Testis (tissue), 3 donors: ENCODE measurements around the gene SLC15A1. TPM values are rescaled to one million over a fixed set of nuclear protein-coding genes. Genes with fewer than 3 reads are reported as not detected.
"Not testable (repeated sequence)": the region's sequence is repeated elsewhere in the genome, so short reads cannot be mapped to it uniquely, and the experiment has no call there.

Experiments used
- DNase-seq: peaks from one replicate; pipeline ENCODE4 v3.0.0-alpha.2; 2019
- H3K27ac ChIP-seq, 2 donors: fragments of 200-600 bp; sonication (generic); one replicate each; pipeline ENCODE4 v1.5.1; 2019
- H3K27me3 ChIP-seq: fragments of 200-600 bp; sonication (generic); one replicate; pipeline ENCODE4 v1.5.1; 2019
- H3K36me3 ChIP-seq: fragments of 200-600 bp; sonication (generic); one replicate; pipeline ENCODE4 v1.5.1; 2017; ENCODE audit warnings: low read depth; ENCODE audit errors: missing control alignments
- H3K4me1 ChIP-seq: fragments of 200-600 bp; sonication (generic); one replicate; pipeline ENCODE4 v1.5.1; 2019
- H3K4me3 ChIP-seq, 2 donors: fragments of 200-600 bp; sonication (generic); one replicate each; pipeline ENCODE4 v1.5.1; 2017 to 2019
- H3K9me3 ChIP-seq: fragments of 200-600 bp; sonication (generic); one replicate; pipeline ENCODE4 v1.5.1; 2017
- POLR2A ChIP-seq: fragments of 450-650 bp; IDR thresholded peaks from one replicate; pipeline ENCODE4 v1.6.1; 2017; ENCODE audit warnings: antibody characterized with exemption, mild to moderate bottlenecking, moderate library complexity
- WGBS, 2 donors: methylation state at CpG; one replicate each; pipeline ENCODE4 v1.1.5; 2018; 5-methylcytosine and 5-hydroxymethylcytosine counted together
- intact Hi-C: fragments of 100-400 bp; cut with DNase I; formaldehyde crosslinking; loops from one replicate; pipeline ENCODE4 v1.15.1; 2023; ENCODE audit warnings: low total_unique reads
- polyA plus RNA-seq: library from polyadenylated mRNA; stranded (reverse); fragments of 350-450 nt; fragmentation: Illumina TruSeq; extraction: RNeasy Lipid Tissue Mini Kit (QIAGEN cat#74804); gene quantifications from one replicate; pipeline ENCODE4 v1.2.3, GENCODE V29; 2014; ENCODE audit warnings: low read depth, low replicate concordance; ENCODE audit not compliant: insufficient read depth
- total RNA-seq, 2 donors: library from RNA; depleted of rRNA; stranded (reverse); fragments of >200 nt; gene quantifications; one replicate each; pipeline ENCODE4 v1.2.3, GENCODE V29; 2016
- TF ChIP-seq, protein P1 (sequence below), 3 experiments: fragments of 450-650 bp in 2 of 3; fragments of 200-600 bp in 1 of 3; sonication (generic) in 1 of 3; IDR thresholded peaks; one replicate each; pipeline ENCODE4 v1.5.1; 2016 to 2019; ENCODE audit warnings: antibody characterized with exemption in 3 of 3, mild to moderate bottlenecking in 2 of 3, moderate library complexity in 1 of 3

Gene SLC15A1
- total and polyA plus RNA-seq, 3 donors from 2014 or later: 0.37 to 0.71 (median 0.47) TPM

DNA sequence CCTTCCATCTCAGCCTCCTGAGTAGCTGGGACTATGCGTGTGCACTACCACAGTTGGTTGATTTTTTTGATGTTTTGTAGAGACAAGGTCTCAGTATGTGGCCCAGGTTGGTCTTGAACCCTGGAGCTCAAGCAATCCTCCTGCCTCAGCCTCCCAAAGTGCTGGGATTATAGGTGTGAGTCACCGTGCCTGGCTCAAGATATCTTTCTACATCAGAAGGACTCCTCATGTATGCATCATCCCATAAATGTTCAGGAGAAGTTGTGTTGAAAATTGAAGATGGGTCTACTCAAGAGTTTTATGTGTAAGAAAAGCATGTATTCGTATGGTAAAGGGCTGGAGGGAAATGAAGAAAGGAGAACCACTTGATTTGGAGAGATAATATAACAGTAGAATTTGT, 103.8 kb downstream of the SLC15A1 start:
- Histone ChIP-seq H3K27me3 (no peaks in the 10 kb centered on the region), H3K9me3 (no peaks in the 10 kb centered on the region), H3K4me3 (no peak overlapping the region), H3K27ac (no peak overlapping the region), H3K4me1 (no peaks in the 10 kb centered on the region), H3K36me3 (no peaks in the 10 kb centered on the region)
- WGBS, 2 donors: 92 to 97% methylated on average over 3 of the region's 3 CpGs
- no peak for TF ChIP-seq POLR2A
- TF ChIP-seq, protein P1, sequence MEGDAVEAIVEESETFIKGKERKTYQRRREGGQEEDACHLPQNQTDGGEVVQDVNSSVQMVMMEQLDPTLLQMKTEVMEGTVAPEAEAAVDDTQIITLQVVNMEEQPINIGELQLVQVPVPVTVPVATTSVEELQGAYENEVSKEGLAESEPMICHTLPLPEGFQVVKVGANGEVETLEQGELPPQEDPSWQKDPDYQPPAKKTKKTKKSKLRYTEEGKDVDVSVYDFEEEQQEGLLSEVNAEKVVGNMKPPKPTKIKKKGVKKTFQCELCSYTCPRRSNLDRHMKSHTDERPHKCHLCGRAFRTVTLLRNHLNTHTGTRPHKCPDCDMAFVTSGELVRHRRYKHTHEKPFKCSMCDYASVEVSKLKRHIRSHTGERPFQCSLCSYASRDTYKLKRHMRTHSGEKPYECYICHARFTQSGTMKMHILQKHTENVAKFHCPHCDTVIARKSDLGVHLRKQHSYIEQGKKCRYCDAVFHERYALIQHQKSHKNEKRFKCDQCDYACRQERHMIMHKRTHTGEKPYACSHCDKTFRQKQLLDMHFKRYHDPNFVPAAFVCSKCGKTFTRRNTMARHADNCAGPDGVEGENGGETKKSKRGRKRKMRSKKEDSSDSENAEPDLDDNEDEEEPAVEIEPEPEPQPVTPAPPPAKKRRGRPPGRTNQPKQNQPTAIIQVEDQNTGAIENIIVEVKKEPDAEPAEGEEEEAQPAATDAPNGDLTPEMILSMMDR (IDR thresholded peaks at IDR 0.05): no peak
- no peak for DNase-seq
- intact Hi-C loops: no loop called here

DNA sequence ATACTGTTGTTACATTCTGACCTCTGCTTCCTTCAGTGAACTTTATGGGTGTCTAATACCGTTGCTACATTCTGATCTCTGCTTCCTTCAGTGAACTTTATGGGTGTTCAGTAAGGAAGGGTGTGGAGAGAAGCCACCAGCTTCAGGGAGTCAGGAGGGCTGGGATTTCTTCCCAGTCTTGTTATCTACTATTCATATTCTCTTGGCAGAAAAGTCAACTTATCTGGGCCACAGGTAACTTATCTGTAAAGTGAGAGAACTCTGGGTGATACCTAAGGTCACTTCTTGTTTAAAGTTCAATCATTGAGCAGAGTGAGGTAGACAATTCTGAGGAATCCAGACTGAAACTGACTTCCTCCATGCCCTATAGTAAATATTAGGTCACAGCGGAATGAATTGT, 104.3 kb downstream of the SLC15A1 start:
- H3K36me3 ChIP-seq: no peaks in the 10 kb centered on the region
- no peaks in the 10 kb centered on the region for H3K9me3 ChIP-seq
- no peaks in the 10 kb centered on the region for H3K27me3 ChIP-seq
- H3K27ac ChIP-seq: no peak overlapping the region
- H3K4me3 ChIP-seq: no peak overlapping the region
- no peak for DNase-seq
- 58 to 63% methylated on average over 2 of the region's 2 CpGs for WGBS, 2 donors
- intact Hi-C loops: no loop called here
- TF ChIP-seq, protein P1 (IDR thresholded peaks at IDR 0.05): no peak
- no peak for TF ChIP-seq POLR2A
- no peaks in the 10 kb centered on the region for H3K4me1 ChIP-seq

DNA sequence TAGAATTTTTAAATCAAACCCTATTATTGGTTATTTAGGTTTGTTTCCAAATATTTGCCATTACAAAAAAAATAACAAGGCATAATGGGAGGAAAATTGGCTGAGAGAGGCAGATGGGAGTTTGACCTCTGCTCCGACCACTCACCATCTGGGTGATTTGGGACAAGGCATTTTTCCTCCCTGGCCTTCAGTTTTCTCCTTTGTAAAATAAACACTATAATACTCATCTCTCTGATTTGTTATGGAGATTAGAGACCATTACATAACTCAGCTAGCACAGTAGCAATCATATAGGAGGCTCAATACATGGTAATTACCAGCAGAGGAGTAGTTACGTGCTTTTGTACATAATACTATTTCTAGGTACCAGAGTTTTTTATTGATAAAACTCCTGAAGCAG, 105.4 kb downstream of the SLC15A1 start:
- Histone ChIP-seq H3K4me1 (no peaks in the 10 kb centered on the region), H3K27ac (no peak overlapping the region), H3K4me3 (no peak overlapping the region), H3K27me3 (no peaks in the 10 kb centered on the region), H3K9me3 (no peaks in the 10 kb centered on the region), H3K36me3 (no peaks in the 10 kb centered on the region)
- no peak for TF ChIP-seq POLR2A
- TF ChIP-seq, protein P1 (IDR thresholded peaks at IDR 0.05): no peak
- no peak for DNase-seq
- intact Hi-C loops: no loop called here
- 95 to 100% methylated on average over 2 of the region's 2 CpGs for WGBS, 2 donors

DNA sequence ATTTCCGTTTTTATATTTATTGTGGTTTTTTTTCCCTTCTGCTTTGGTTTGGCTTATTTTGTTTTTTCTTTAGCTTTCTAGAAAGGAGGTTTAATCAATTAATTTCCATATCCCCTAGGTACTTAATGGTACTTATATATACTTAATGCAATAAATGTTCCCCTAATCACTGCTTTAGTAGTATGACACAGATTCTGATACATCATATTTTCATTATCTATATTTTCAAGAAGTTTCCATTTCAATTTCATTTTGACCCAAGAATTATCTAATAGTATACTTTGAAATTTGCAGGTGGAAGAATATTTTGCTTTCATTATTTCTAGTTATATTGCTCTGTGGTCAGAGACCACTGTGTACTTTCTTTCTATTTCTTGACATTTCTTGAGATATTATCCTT, 109.0 kb downstream of the SLC15A1 start:
- Histone ChIP-seq H3K27ac (no peak overlapping the region), H3K4me1 (no peaks in the 10 kb centered on the region), H3K4me3 (no peak overlapping the region), H3K9me3 (no peaks in the 10 kb centered on the region), H3K27me3 (no peaks in the 10 kb centered on the region), H3K36me3 (no peaks in the 10 kb centered on the region)
- DNase-seq: no peak
- WGBS, 2 donors: 72 to 77% methylated on average over 1 of the region's 1 CpG
- TF ChIP-seq POLR2A: no peak
- TF ChIP-seq, protein P1 (IDR thresholded peaks at IDR 0.05): no peak
- intact Hi-C loops: no loop called here

DNA sequence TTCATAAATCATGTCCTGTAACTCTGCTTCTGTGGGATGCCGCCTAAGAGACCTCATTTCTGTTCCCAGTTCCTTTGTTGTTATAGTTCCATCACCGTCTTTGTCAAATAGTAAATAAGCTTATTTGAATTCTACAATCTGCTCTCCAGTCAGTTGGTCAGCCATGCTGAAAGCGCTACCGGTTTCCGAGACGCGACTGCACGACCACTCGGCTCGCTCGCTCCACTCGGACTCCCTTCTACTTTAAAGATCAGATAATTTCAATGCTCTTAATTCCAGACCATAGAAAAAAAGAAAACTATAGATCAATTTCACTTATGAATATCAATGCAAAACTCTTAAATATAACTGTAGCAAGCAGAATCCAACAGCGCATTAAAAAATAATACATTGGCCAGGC, 111.4 kb downstream of the SLC15A1 start:
- intact Hi-C loops: no loop called here
- TF ChIP-seq POLR2A: no peak
- TF ChIP-seq, protein P1 (IDR thresholded peaks at IDR 0.05): no peak
- no peaks in the 10 kb centered on the region for H3K36me3 ChIP-seq
- no peak for DNase-seq
- WGBS, 2 donors: 63 to 76% methylated on average over 13 of the region's 13 CpGs
- no peak overlapping the region for H3K4me3 ChIP-seq
- no peaks in the 10 kb centered on the region for H3K9me3 ChIP-seq
- no peaks in the 10 kb centered on the region for H3K27me3 ChIP-seq
- no peak overlapping the region for H3K27ac ChIP-seq
- H3K4me1 ChIP-seq: no peaks in the 10 kb centered on the region

DNA sequence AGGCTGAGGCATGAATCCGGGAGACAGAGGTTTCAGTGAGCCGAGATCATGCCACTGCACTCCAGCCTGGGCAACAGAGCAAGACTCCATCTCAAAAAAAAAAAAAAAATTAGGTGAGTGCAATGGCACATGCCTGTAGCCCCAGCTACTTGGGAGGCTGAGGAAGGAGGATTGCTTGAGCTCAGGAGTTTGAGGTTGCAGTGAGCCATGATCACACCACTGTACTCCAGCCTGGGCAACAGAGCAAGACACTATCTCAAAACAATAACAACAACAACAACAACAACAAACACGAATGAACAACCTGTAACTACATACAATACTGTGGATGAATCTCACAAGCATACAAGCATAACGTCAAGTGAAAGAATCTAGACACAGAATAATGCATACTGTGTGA, 112.7 kb downstream of the SLC15A1 start:
- H3K36me3 ChIP-seq, H3K9me3 ChIP-seq, DNase-seq, H3K27me3 ChIP-seq, H3K4me1 ChIP-seq, H3K27ac ChIP-seq, intact Hi-C loops, H3K4me3 ChIP-seq: not testable (repeated sequence)
- WGBS, 2 donors: 89 to 92% methylated on average over 4 of the region's 4 CpGs

DNA sequence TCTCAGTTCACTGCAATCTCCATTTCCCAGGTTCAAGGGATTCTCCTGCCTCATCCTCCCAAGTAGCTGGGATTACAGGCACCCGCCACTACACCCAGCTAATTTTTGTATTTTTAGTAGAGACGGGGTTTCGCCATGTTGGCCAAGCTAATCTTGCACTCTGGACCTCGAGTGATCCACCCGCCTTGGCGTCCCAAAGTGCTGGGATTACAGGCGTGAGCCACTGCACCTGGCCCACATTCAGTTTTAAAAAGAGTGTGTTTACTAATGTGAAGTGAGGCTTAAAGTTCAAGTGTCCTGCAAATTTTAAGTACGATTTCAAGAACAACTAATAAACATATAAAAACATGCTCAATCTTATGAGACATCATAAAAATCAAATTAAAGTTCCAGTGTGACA, 114.1 kb downstream of the SLC15A1 start:
- H3K9me3 ChIP-seq, DNase-seq, H3K36me3 ChIP-seq, H3K27me3 ChIP-seq, H3K27ac ChIP-seq, H3K4me1 ChIP-seq, intact Hi-C loops, H3K4me3 ChIP-seq: not testable (repeated sequence)
- WGBS, 2 donors: 90 to 94% methylated on average over 8 of the region's 8 CpGs
